Measurements from ENCODE around the gene SOS2.

DNA sequence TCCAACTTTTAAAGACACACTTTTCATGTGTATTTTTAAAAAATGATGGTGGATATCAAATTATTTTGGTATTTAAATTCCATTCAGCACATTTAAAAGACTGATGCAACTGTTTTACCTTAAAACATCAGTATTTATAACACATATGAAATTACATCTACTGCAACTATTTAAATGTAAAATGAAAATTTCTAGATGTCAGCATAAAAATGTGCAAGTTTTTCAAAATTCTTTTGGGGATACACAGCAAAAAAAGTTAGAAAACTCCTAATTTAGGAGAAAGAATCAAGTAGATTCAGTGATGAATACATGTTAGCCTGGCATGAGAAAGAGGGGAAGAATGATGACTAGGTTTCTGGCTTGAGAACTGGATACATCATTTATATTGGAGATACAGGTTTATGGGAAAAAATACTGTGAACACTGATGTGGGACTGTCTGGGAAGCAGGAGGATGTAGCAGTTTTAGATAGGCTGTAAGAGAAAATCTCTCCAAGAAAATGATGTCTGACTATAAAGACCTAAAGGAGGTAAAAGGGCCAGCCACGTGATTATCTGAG, 9.2 kb downstream of the SOS2 start:
- TF ChIP-seq POLR2A (IDR thresholded peaks at IDR 0.05) = no peak
- TF ChIP-seq, protein P1, sequence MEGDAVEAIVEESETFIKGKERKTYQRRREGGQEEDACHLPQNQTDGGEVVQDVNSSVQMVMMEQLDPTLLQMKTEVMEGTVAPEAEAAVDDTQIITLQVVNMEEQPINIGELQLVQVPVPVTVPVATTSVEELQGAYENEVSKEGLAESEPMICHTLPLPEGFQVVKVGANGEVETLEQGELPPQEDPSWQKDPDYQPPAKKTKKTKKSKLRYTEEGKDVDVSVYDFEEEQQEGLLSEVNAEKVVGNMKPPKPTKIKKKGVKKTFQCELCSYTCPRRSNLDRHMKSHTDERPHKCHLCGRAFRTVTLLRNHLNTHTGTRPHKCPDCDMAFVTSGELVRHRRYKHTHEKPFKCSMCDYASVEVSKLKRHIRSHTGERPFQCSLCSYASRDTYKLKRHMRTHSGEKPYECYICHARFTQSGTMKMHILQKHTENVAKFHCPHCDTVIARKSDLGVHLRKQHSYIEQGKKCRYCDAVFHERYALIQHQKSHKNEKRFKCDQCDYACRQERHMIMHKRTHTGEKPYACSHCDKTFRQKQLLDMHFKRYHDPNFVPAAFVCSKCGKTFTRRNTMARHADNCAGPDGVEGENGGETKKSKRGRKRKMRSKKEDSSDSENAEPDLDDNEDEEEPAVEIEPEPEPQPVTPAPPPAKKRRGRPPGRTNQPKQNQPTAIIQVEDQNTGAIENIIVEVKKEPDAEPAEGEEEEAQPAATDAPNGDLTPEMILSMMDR (IDR thresholded peaks at IDR 0.05) = no peak
- no peak for TF ChIP-seq POLR2AphosphoS5 (IDR thresholded peaks at IDR 0.05)
